Heart left ventricle (tissue), 13 donors: ENCODE measurements around the gene NMNAT2.

ENCODE experiments used
- POLR2A ChIP-seq, 2 donors: fragments of 450-650 bp; IDR thresholded peaks; one replicate each; pipeline ENCODE4 v1.6.1; 2017; ENCODE audit warnings: antibody characterized with exemption in 2 of 2, mild to moderate bottlenecking in 2 of 2, moderate library complexity in 2 of 2
- TF ChIP-seq, protein P1 (sequence below), 12 donors: fragments of 200-600 bp; sonication (generic) in 4 of 12; IDR thresholded peaks; one replicate each; pipeline versions ENCODE4 v1.5.0 to v1.8.0; 2018 to 2022; ENCODE audit warnings: antibody characterized with exemption in 12 of 12, mild to moderate bottlenecking in 5 of 12
- donor health status: ischemic (EF 13 %, LVEDD 7.1; RV severe dilation, severe dysfunction).
- donor health status: DM: no; HTN: yes; CAD: no.
- donor health status: DM: no; HTN: no; CAD: no.
- donor health status: ischemic (EF 25% LVEDD 6.9; RV normal size, moderate dysfunction).
- donor health status: ischemic (EF 25% LVEDD 5.7; RV mildly dilated, moderate dysfunction).
- donor health status: ischemic (EF 35%, LVEDD 5.7; RV mildly dilated, moderate dysfunction).
- donor health status: nonischemic (EF 11% LVEDD 7.7; RV severe dilation, severe dysfunction).
- donor health status: DM: yes; HTN: yes; CAD: no.
- donor health status: PGD.
- donor health status: ischemic (EF 29% LVEDD 5.4; RV normal size, mild dysfunction).
- donor health status: nonischemic (EF 23%, LVEDD 6.1; RV moderate dilation, normal function).

GRCh38 chr1:183339556-183340167 is 78.5 kb downstream of the NMNAT2 start:
- TF ChIP-seq, protein P1, sequence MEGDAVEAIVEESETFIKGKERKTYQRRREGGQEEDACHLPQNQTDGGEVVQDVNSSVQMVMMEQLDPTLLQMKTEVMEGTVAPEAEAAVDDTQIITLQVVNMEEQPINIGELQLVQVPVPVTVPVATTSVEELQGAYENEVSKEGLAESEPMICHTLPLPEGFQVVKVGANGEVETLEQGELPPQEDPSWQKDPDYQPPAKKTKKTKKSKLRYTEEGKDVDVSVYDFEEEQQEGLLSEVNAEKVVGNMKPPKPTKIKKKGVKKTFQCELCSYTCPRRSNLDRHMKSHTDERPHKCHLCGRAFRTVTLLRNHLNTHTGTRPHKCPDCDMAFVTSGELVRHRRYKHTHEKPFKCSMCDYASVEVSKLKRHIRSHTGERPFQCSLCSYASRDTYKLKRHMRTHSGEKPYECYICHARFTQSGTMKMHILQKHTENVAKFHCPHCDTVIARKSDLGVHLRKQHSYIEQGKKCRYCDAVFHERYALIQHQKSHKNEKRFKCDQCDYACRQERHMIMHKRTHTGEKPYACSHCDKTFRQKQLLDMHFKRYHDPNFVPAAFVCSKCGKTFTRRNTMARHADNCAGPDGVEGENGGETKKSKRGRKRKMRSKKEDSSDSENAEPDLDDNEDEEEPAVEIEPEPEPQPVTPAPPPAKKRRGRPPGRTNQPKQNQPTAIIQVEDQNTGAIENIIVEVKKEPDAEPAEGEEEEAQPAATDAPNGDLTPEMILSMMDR (IDR thresholded peaks at IDR 0.05): no peak
- TF ChIP-seq POLR2A (IDR thresholded peaks at IDR 0.05): no peak
